Naive thymus-derived CD8-positive, alpha-beta T cell (primary cell): Measurements from ENCODE around the gene TM4SF1. TPM values are rescaled to one million over a fixed set of nuclear protein-coding genes. Genes with fewer than 3 reads are reported as not detected.
"Not testable (repeated sequence)": the region's sequence is repeated elsewhere in the genome, so short reads cannot be mapped to it uniquely, and the experiment has no call there.

Source experiments
- ATAC-seq, 2 donors: fragments of 150-1000 bp; cut with Tn5 transposase in 1 of 2; sonication (Bioruptor Pico), chemical (Tn5 transposase) in 1 of 2; 1 replicate in 1 of 2; 2 replicates in 1 of 2; pipeline ENCODE4 v1.10.0; 2021; ENCODE audit warnings: mild to moderate bottlenecking in 2 of 2, moderate library complexity in 2 of 2
- POLR2A ChIA-PET: fragments of 350-600 bp; sonication (Branson Sonifier 250); formaldehyde crosslinking; loops from one replicate; lab custom pipeline; 2021; ENCODE audit warnings: antibody characterized with exemption; lab: Charles Lee
- DNase-seq, 10 donors: peaks; one replicate each; pipeline versions ENCODE4 v3.0.0 to v3.0.0-alpha.2; 2020 to 2022
- H3K27ac Mint-ChIP-seq, 10 donors: one replicate each; pipeline ENCODE4 v1.8.0; 2020 to 2022; ENCODE audit warnings: mild to moderate bottlenecking in 10 of 10, mixed read lengths in 10 of 10, moderate library complexity in 4 of 10, inconsistent platforms in 1 of 10
- H3K27me3 Mint-ChIP-seq, 5 donors: one replicate each; pipeline ENCODE4 v1.8.0; 2021 to 2022; ENCODE audit warnings: mixed read lengths in 5 of 5
- H3K36me3 Mint-ChIP-seq, 3 donors: one replicate each; pipeline ENCODE4 v1.8.0; 2020 to 2022; ENCODE audit warnings: mixed read lengths in 3 of 3, mild to moderate bottlenecking in 2 of 3, inconsistent platforms in 1 of 3
- H3K4me1 Mint-ChIP-seq, 4 donors: one replicate each; pipeline ENCODE4 v1.8.0; 2021 to 2022; ENCODE audit warnings: mixed read lengths in 4 of 4
- H3K4me3 Mint-ChIP-seq, 10 donors: one replicate each; pipeline ENCODE4 v1.8.0; 2020 to 2022; ENCODE audit warnings: mild to moderate bottlenecking in 10 of 10, mixed read lengths in 10 of 10, moderate library complexity in 6 of 10, inconsistent platforms in 1 of 10
- H3K9me3 Mint-ChIP-seq, 9 donors: one replicate each; pipeline ENCODE4 v1.8.0; 2020 to 2022; ENCODE audit warnings: mixed read lengths in 9 of 9, mild to moderate bottlenecking in 3 of 9, inconsistent platforms in 1 of 9, moderate library complexity in 1 of 9
- polyA plus RNA-seq, 3 donors: library from polyadenylated mRNA; unstranded; fragments of 300-500 nt; fragmentation: Illumina TruSeq; gene quantifications; one replicate each; pipeline ENCODE4 v1.2.3, GENCODE V29; 2021
- total RNA-seq, 8 experiments: library from RNA in 2 of 8; stranded (reverse) in 2 of 8; gene quantifications; one replicate each; pipeline ENCODE4 v1.2.3 and lab custom pipeline; 2021 to 2026

The TM4SF1 gene
- total and polyA plus RNA-seq, 5 experiments from 2014 or later: not detected

- peaks cover 18 to 42% (median 24%) of the 10 kb centered on the region in 5 donors for H3K27me3 Mint-ChIP-seq
- no peak for ATAC-seq
- no peaks in the 10 kb centered on the region for H3K9me3 Mint-ChIP-seq
Measured at GRCh38 chr3:149342413-149343380, 34.8 kb downstream of the TM4SF1 start.

DNA sequence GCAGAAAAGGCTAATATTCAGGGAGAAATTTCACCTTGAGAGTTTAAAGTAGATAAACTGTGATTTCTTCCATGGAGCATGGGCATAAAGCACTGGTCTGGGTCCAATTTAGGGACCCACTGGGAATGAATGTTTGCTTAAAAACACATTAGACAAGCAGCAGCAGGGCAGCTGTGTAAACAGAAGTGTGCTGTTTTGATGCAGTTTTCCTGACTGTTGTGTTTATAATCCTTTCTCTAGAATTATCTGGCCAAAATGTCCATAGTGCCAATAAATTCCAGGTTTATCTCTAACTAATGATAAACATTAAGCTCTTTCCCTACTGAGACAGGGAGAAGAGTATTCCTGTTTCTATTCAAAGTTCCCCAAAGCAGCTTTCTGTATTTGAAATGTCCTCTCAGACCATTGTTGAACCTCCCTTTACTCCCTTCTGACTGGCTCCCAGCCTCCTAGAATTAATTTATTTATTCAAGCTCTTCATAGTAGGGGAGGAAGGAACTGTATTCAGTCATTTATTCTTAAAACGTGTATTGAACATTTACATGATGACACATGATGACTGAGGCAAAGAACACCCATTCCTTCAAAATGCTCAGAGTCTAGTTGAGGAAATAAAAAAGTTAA is 37.0 kb downstream of the TM4SF1 start:
- Mint-ChIP-seq H3K27me3 (peaks cover 14 to 32% (median 17%) of the 10 kb centered on the region in 5 donors), H3K36me3 (no peaks in the 10 kb centered on the region), H3K4me3 (no peak overlapping the region), H3K27ac (no peak overlapping the region), H3K4me1 (peaks cover 0 to 2% (median 0%) of the 10 kb centered on the region in 4 donors), H3K9me3 (no peaks in the 10 kb centered on the region)
- POLR2A ChIA-PET: no interaction called here
- no peak for ATAC-seq
- DNase-seq: no peak

More at GRCh38 chr3:149342413-149343380, 34.8 kb downstream of the TM4SF1 start:
- Mint-ChIP-seq H3K36me3 (no peaks in the 10 kb centered on the region), H3K4me1 (peaks cover 0 to 2% (median 0%) of the 10 kb centered on the region in 4 donors), H3K4me3 (no peak overlapping the region), H3K27ac (peak overlapping the region in 1 of 10 donors; percentile 56)
- POLR2A ChIA-PET: no interaction called here
- no peak for DNase-seq

- H3K4me1 Mint-ChIP-seq: peaks cover 0 to 2% (median 0%) of the 10 kb centered on the region in 4 donors
- no peaks in the 10 kb centered on the region for H3K9me3 Mint-ChIP-seq
- ATAC-seq (no peak), DNase-seq (no peak)
- POLR2A ChIA-PET: no interaction called here
- H3K27ac Mint-ChIP-seq: no peak overlapping the region
- H3K36me3 Mint-ChIP-seq: no peaks in the 10 kb centered on the region
- peaks cover 14 to 32% (median 17%) of the 10 kb centered on the region in 5 donors for H3K27me3 Mint-ChIP-seq
- H3K4me3 Mint-ChIP-seq: no peak overlapping the region
Measured at GRCh38 chr3:149339931-149340309, 37.5 kb downstream of the TM4SF1 start.

- H3K9me3 Mint-ChIP-seq, ATAC-seq, POLR2A ChIA-PET, H3K4me3 Mint-ChIP-seq, DNase-seq, H3K36me3 Mint-ChIP-seq, H3K4me1 Mint-ChIP-seq, H3K27ac Mint-ChIP-seq: not testable (repeated sequence)
- H3K27me3 Mint-ChIP-seq: peaks cover 14 to 24% (median 20%) of the 10 kb centered on the region in 5 donors
Measured at GRCh38 chr3:149337486-149337885, 40.0 kb downstream of the TM4SF1 start.

DNA sequence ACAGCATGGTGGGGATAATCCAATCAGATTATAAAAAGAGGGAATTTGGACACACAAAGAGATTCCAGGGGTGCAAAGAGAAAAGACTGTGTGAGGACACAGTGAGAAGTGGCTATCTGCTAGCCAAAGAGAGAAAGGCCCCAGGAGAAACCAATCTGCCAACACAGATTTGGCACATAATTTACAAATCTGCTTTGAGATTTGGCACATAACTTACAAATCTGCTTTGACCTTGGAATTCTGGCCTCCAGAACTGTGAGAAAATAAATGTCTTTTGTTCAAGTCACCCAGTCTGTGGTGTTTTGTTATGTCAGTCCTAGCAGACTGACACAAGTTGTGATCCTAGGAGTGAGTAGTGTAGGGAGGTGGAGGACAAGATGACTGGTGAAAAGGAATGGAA is 40.5 kb downstream of the TM4SF1 start:
- no peaks in the 10 kb centered on the region for H3K36me3 Mint-ChIP-seq
- POLR2A ChIA-PET: no interaction called here
- DNase-seq: no peak
- H3K9me3 Mint-ChIP-seq: no peaks in the 10 kb centered on the region
- H3K4me3 Mint-ChIP-seq: no peak overlapping the region
- H3K27me3 Mint-ChIP-seq: peaks cover 14 to 24% (median 20%) of the 10 kb centered on the region in 5 donors
- no peak for ATAC-seq
- H3K27ac Mint-ChIP-seq: no peak overlapping the region
- no peaks in the 10 kb centered on the region for H3K4me1 Mint-ChIP-seq

DNA sequence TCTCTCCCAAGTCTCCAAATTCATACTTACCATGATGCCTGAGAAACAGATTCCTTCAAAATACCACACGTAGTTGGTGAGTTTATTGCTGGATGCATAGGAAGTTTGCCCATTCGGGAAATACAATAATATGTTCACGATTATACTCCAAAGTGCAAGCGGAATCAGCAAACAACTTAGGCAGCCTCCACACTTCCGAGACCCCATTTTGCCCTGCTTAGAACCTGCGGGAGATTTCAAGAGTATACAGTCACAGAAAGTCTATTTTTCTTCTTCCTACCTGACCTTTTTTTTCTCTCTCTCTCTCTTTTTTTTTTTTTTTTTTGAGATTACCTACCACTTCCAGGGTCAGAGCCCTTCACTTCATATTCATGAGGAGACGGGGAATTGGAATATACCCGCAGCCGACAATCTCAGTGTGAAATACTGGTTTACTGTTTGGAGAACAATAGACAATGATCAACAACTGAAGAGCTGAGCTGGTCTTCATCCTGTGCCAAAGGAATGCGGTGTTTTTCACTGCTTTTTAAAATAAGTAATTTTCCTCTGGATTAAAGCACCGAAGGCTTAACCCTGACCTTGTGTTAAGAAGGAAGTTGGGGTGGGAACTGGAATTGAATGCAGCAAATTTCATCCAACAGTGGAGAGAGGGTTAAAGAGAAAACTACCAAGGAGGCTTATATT is 44.1 kb downstream of the TM4SF1 start, which contains the start of gene TM4SF18:
TSS of gene TM4SF18 (minus strand) at position 461 of the 684 bp plus-strand sequence. CDS start at position 207, 254 bp downstream.
- POLR2A ChIA-PET: interaction anchor here (0.9 kb wide), 1 partner anchor 8 kb away, joined by 4 read pairs; no protein-coding TSS in a partner anchor
- no peak within 1 kb of the TSS for H3K27ac Mint-ChIP-seq

GRCh38 chr3:149332771-149333170 is 44.7 kb downstream of the TM4SF1 start:
- Mint-ChIP-seq H3K27me3 (peaks cover 0 to 10% (median 7%) of the 10 kb centered on the region in 5 donors), H3K9me3 (no peaks in the 10 kb centered on the region), H3K4me1 (no peaks in the 10 kb centered on the region), H3K4me3 (no peak overlapping the region), H3K27ac (no peak overlapping the region), H3K36me3 (no peaks in the 10 kb centered on the region)
- no peak for DNase-seq
- ATAC-seq: no peak
- POLR2A ChIA-PET: no interaction called here

More for the DNA sequence above, 44.1 kb downstream of the TM4SF1 start, which contains the start of gene TM4SF18:
- H3K9me3 Mint-ChIP-seq: no peaks in the 10 kb centered on the region
- no peak for DNase-seq
- H3K27me3 Mint-ChIP-seq: peaks cover 0 to 10% (median 7%) of the 10 kb centered on the region in 5 donors
- no peaks in the 10 kb centered on the region for H3K36me3 Mint-ChIP-seq
- no peak within 1 kb of the TSS for H3K4me3 Mint-ChIP-seq
- no peaks in the 10 kb centered on the region for H3K4me1 Mint-ChIP-seq
- no peak for ATAC-seq

- H3K4me1 Mint-ChIP-seq: no peaks in the 10 kb centered on the region
- no peak for ATAC-seq
- no peak overlapping the region for H3K4me3 Mint-ChIP-seq
- no peak overlapping the region for H3K27ac Mint-ChIP-seq
- DNase-seq: no peak
- POLR2A ChIA-PET: interaction anchor here (0.6 kb wide), 1 partner anchor 9 kb away, joined by 4 read pairs; no protein-coding TSS in a partner anchor
- H3K27me3 Mint-ChIP-seq: peaks cover 0 to 10% (median 7%) of the 10 kb centered on the region in 5 donors
- no peaks in the 10 kb centered on the region for H3K9me3 Mint-ChIP-seq
- no peaks in the 10 kb centered on the region for H3K36me3 Mint-ChIP-seq
Measured at GRCh38 chr3:149332227-149332765, 45.2 kb downstream of the TM4SF1 start.

DNA sequence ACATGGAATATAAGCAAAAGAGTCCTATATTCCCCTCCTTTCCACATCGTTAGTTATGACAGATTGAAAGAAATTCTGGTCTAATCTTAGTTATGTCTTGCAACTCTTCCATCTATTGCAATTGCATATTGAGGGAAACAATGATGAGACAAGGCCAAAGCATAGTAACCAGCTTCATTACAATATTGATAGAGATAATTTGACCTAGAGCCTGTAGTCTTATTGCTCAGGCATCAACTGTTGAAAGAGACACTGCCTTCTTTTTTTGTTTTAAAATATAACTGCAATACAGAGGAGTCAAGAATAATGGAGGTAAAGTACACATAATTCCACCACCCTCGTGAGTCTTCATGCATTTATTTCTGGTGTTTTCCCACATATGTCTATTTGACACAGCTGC is 46.1 kb downstream of the TM4SF1 start:
- H3K36me3 Mint-ChIP-seq: no peaks in the 10 kb centered on the region
- no peaks in the 10 kb centered on the region for H3K9me3 Mint-ChIP-seq
- peaks cover 0 to 10% (median 7%) of the 10 kb centered on the region in 5 donors for H3K27me3 Mint-ChIP-seq
- POLR2A ChIA-PET: interaction anchor here (0.6 kb wide), 1 partner anchor 8 kb away, joined by 4 read pairs; no protein-coding TSS in a partner anchor
- no peaks in the 10 kb centered on the region for H3K4me1 Mint-ChIP-seq
- ATAC-seq (no peak), DNase-seq (no peak)
- H3K27ac Mint-ChIP-seq: no peak overlapping the region
- no peak overlapping the region for H3K4me3 Mint-ChIP-seq

DNA sequence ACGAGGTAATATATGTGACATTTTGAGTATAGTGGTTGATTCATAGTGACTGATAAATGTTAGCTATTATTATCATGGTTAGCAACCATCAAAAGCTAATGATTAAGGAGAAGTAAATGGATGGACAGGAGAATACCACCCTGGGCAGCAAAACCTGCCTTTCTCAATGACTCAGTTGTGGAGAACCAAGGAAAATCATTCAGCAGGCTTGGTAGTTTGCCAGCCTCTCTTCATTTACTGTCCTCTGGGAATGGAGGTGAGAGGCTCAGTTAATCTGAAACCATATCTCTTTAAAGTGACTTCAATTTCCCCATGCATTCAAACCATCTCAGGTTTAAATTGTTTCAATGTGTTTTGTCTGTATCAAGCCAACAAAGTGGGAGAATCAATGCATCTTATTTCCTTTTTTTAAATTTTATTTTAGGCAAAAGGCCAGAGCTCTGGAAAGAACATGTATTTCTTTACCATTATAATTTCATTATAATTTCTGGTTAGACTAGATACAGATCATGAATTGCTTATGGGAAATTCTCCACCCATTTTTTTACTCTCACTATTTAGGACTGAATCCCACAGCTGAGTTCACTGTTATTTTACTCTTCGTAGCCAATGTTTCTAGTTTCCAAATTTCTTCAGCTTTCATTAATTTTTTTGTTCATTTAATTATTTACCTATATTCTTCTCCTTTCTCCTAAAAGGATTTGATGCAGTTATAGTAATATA is 46.7 kb downstream of the TM4SF1 start:
- Mint-ChIP-seq H3K4me1 (no peaks in the 10 kb centered on the region), H3K36me3 (no peaks in the 10 kb centered on the region), H3K9me3 (no peaks in the 10 kb centered on the region), H3K4me3 (no peak overlapping the region), H3K27me3 (peaks cover 0 to 10% (median 7%) of the 10 kb centered on the region in 5 donors), H3K27ac (no peak overlapping the region)
- ATAC-seq: no peak
- no peak for DNase-seq
- POLR2A ChIA-PET: no interaction called here

DNA sequence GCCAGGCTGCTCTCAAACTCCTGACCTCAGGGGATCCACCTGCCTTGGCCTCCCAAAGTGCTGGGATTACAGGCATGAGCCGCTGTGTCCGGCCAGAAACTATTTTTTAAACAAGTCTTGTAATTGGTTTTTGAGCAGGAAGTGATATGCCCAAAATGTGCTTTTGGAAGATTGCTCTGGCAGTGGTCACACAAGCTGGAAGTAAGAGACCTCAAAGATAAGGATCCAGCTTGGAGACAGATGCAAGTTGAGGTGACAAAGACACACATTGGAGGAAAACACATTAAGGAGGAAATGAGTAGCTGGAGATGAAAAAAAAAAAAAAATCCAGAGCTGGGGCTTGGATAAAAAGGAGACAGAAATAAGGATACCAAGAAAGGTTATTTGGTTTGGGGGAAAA is 50.3 kb downstream of the TM4SF1 start:
- Mint-ChIP-seq H3K27me3 (peaks cover 0 to 13% (median 3%) of the 10 kb centered on the region in 5 donors), H3K27ac (no peak overlapping the region), H3K36me3 (no peaks in the 10 kb centered on the region), H3K4me3 (no peak overlapping the region), H3K4me1 (no peaks in the 10 kb centered on the region), H3K9me3 (no peaks in the 10 kb centered on the region)
- DNase-seq (no peak), ATAC-seq (no peak)
- POLR2A ChIA-PET: no interaction called here
